Heart left ventricle (tissue), 16 donors: ENCODE data around the gene LFNG. TPM values are rescaled to one million over a fixed set of nuclear protein-coding genes. Genes with fewer than 3 reads are reported as not detected.

Experiments
- ATAC-seq, 4 donors: fragments of 200-7000 bp; cut with Tn5 transposase; one replicate each; pipeline ENCODE4 v1.9.1; 2020 to 2022; ENCODE audit warnings: moderate library complexity in 4 of 4, mild to moderate bottlenecking in 3 of 4, moderate number of reproducible peaks in 1 of 4
- DNase-seq, 5 donors: peaks; one replicate each; pipeline ENCODE4 v3.0.0-alpha.2; 2020
- H3K27ac ChIP-seq, 12 donors: fragments of 200-600 bp; sonication (generic) in 4 of 12; one replicate each; pipeline versions ENCODE4 v1.5.0 to v1.8.0; 2016 to 2022; ENCODE audit warnings: mild to moderate bottlenecking in 2 of 12
- H3K27me3 ChIP-seq, 9 donors: fragments of 200-600 bp; sonication (generic) in 2 of 9; one replicate each; pipeline versions ENCODE4 v1.5.1 to v1.8.0; 2016 to 2022; ENCODE audit warnings: mild to moderate bottlenecking in 3 of 9
- H3K36me3 ChIP-seq, 9 donors: fragments of 200-600 bp; sonication (generic) in 2 of 9; one replicate each; pipeline versions ENCODE4 v1.5.0 to v1.8.0; 2018 to 2022; ENCODE audit warnings: mild to moderate bottlenecking in 2 of 9
- H3K4me1 ChIP-seq, 12 donors: fragments of 200-600 bp; sonication (generic) in 4 of 12; one replicate each; pipeline versions ENCODE4 v1.5.0 to v1.8.0; 2016 to 2022; ENCODE audit warnings: mild to moderate bottlenecking in 3 of 12
- H3K4me3 ChIP-seq, 12 donors: fragments of 200-600 bp; sonication (generic) in 4 of 12; one replicate each; pipeline versions ENCODE4 v1.5.0 to v1.8.0; 2017 to 2022; ENCODE audit warnings: mild to moderate bottlenecking in 9 of 12, moderate library complexity in 4 of 12
- H3K9me3 ChIP-seq, 12 donors: fragments of 200-600 bp; sonication (generic) in 4 of 12; one replicate each; pipeline versions ENCODE4 v1.5.0 to v1.8.0; 2016 to 2022; ENCODE audit warnings: mild to moderate bottlenecking in 1 of 12
- CTCF ChIP-seq, 12 donors: fragments of 200-600 bp; sonication (generic) in 4 of 12; IDR thresholded peaks; one replicate each; pipeline versions ENCODE4 v1.5.0 to v1.8.0; 2018 to 2022; ENCODE audit warnings: antibody characterized with exemption in 12 of 12, mild to moderate bottlenecking in 5 of 12
- POLR2A ChIP-seq, 2 donors: fragments of 450-650 bp; IDR thresholded peaks; one replicate each; pipeline ENCODE4 v1.6.1; 2017; ENCODE audit warnings: antibody characterized with exemption in 2 of 2, mild to moderate bottlenecking in 2 of 2, moderate library complexity in 2 of 2
- WGBS, 4 donors: extraction: QIAGEN DNeasy Blood & Tissue Kit in 2 of 4; methylation state at CpG; one replicate each; pipeline versions ENCODE4 v1.1.5 to v1.1.7; 2013 to 2018; 5-methylcytosine and 5-hydroxymethylcytosine counted together
- intact Hi-C, 10 donors: fragments of 100-400 bp; cut with DNase I; formaldehyde crosslinking; loops; one replicate each; pipeline versions ENCODE4 v1.11.1 to v1.14.2; 2022
- polyA plus RNA-seq, 2 donors: library from polyadenylated mRNA; stranded (reverse); fragments of 200-250 nt; gene quantifications; one replicate each; pipeline ENCODE4 v1.2.3, GENCODE V29; 2013
- total RNA-seq, 9 donors: library from RNA; depleted of rRNA in 2 of 9; stranded (reverse); fragments of >200 nt in 2 of 9; fragmentation: NEBNext Ultra II Directional in 3 of 9; extraction: Animal tissue kit (Norgen Biotek cat#: 25700) in 3 of 9; gene quantifications; one replicate each; pipeline versions ENCODE4 v1.1.0 to v1.2.4, GENCODE V29; 2016 to 2023
- donor health status: ischemic (EF 13 %, LVEDD 7.1; RV severe dilation, severe dysfunction).
- donor health status: healthy with polysubstance abuse.
- donor health status: DM: no; HTN: yes; CAD: no.
- donor health status: DM: no; HTN: no; CAD: no.
- donor health status: ischemic (EF 25% LVEDD 6.9; RV normal size, moderate dysfunction).
- donor health status: ischemic (EF 25% LVEDD 5.7; RV mildly dilated, moderate dysfunction).
- donor health status: healthy.
- donor health status: DM: yes; HTN: yes; CAD: no.
- donor health status: ischemic (EF 35%, LVEDD 5.7; RV mildly dilated, moderate dysfunction).
- donor health status: nonischemic (EF 11% LVEDD 7.7; RV severe dilation, severe dysfunction).
- donor health status: DM: yes; HTN: yes; CAD: no.
- donor health status: PGD.
- donor health status: ischemic (EF 29% LVEDD 5.4; RV normal size, mild dysfunction).
- donor health status: nonischemic (EF 23%, LVEDD 6.1; RV moderate dilation, normal function).

The LFNG gene
- total and polyA plus RNA-seq, 11 donors = 3.1 to 22.8 (median 7.6) TPM

- peaks cover 0 to 11% (median 8%) of the 10 kb centered on the region in 12 donors for H3K9me3 ChIP-seq
- no peak overlapping the region for H3K4me3 ChIP-seq
- 75 to 80% (median 80%) methylated on average over 10 of the region's 10 CpGs for WGBS, 4 donors
- peaks cover 0 to 8% (median 0%) of the 10 kb centered on the region in 9 donors for H3K27me3 ChIP-seq
- ATAC-seq = no peak
- no peaks in the 10 kb centered on the region for H3K36me3 ChIP-seq
- no peak overlapping the region for H3K27ac ChIP-seq
- DNase-seq = peak in 1 of 5 donors; percentile 17
- intact Hi-C loops = loop anchor here in 3 of 10 donors (5.0 to 10.0 kb wide), 3 partner anchors 34 to 72 kb away; partner anchors contain the start of genes BRAT1 (in 1 of the 3), IQCE (in 1 of the 3) and LFNG (in 1 of the 3)
- no peak for TF ChIP-seq CTCF (IDR thresholded peaks at IDR 0.05)
- no peak for TF ChIP-seq POLR2A (IDR thresholded peaks at IDR 0.05)
- peaks cover 7 to 47% (median 29%) of the 10 kb centered on the region in 12 donors for H3K4me1 ChIP-seq
These were observed 36.7 kb upstream of the LFNG start for GRCh38 chr7:2482725-2483451.

- peak; percentile 31 to 78 (median 35) for ATAC-seq
- peak in 2 of 5 donors; percentile 45 for DNase-seq
- Histone ChIP-seq H3K27me3 (peaks cover 0 to 5% (median 0%) of the 10 kb centered on the region in 9 donors), H3K4me1 (peaks cover 8 to 47% (median 29%) of the 10 kb centered on the region in 12 donors), H3K27ac (no peak overlapping the region), H3K4me3 (no peak overlapping the region), H3K36me3 (no peaks in the 10 kb centered on the region), H3K9me3 (peaks cover 0 to 11% (median 8%) of the 10 kb centered on the region in 12 donors)
- intact Hi-C loops = loop anchor here in 3 of 10 donors (5.0 to 10.0 kb wide), 3 partner anchors 34 to 71 kb away; partner anchors contain the start of genes BRAT1 (in 1 of the 3), IQCE (in 1 of the 3) and LFNG (in 1 of the 3)
- WGBS, 4 donors = 47 to 55% (median 50%) methylated on average over 5 of the region's 5 CpGs
- TF ChIP-seq CTCF (IDR thresholded peaks at IDR 0.05) (no peak), POLR2A (IDR thresholded peaks at IDR 0.05) (no peak)
These were observed 36.1 kb upstream of the LFNG start for GRCh38 chr7:2483494-2483893.

GRCh38 chr7:2484868-2485267 lies 34.7 kb upstream of the LFNG start:
- 84 to 87% (median 86%) methylated on average over 12 of the region's 12 CpGs for WGBS, 4 donors
- TF ChIP-seq CTCF (IDR thresholded peaks at IDR 0.05) = no peak
- TF ChIP-seq POLR2A (IDR thresholded peaks at IDR 0.05) = no peak
- Histone ChIP-seq H3K4me3 (no peak overlapping the region), H3K27me3 (peaks cover 0 to 5% (median 0%) of the 10 kb centered on the region in 9 donors), H3K36me3 (no peaks in the 10 kb centered on the region), H3K9me3 (peaks cover 0 to 11% (median 8%) of the 10 kb centered on the region in 12 donors), H3K4me1 (peaks cover 14 to 47% (median 32%) of the 10 kb centered on the region in 12 donors), H3K27ac (no peak overlapping the region)
- no peak for ATAC-seq
- no peak for DNase-seq
- intact Hi-C loops = loop anchor here in 4 of 10 donors (5.0 to 10.0 kb wide), 3 partner anchors 32 to 70 kb away; partner anchors contain the start of genes BRAT1 (in 1 of the 4), IQCE (in 1 of the 4) and LFNG (in 1 of the 4)
